Stimulated activated CD8-positive, alpha-beta memory T cell treated with anti-CD3 and anti-CD28 coated beads, Interleukin-12 subunit alpha, Interleukin-12 subunit beta, amount 100 ng/mL, for 4 hours (primary cell): ENCODE data around the gene AQR.
"Not testable (repeated sequence)": the region's sequence is repeated elsewhere in the genome, so short reads cannot be mapped to it uniquely, and the experiment has no call there.

Experiments
- DNase-seq: peaks from one replicate; pipeline ENCODE4 v3.0.0-alpha.2; 2020; ENCODE audit warnings: low read depth

Gene AQR

GRCh38 chr15:34953851-34954250 lies 15.7 kb downstream of the AQR start:
- DNase-seq = no peak

DNA sequence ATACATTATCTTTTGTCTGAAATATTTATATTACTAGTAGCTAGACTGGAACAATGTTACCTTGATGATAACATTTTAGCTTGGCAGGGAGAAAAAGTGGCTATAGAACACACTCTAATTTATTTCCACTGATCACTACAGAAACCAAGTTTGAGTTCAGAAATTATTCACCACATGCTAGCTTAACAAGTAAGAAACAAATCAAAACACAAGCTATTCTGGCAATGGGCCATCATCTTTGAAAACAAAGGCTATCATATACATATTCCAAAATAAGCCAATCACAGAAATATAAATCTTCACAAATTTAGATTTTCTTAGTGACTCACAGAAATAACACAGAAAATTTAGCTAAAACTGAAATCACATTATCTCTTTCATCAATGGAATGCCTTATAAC lies 17.1 kb downstream of the AQR start:
- DNase-seq = no peak

DNA sequence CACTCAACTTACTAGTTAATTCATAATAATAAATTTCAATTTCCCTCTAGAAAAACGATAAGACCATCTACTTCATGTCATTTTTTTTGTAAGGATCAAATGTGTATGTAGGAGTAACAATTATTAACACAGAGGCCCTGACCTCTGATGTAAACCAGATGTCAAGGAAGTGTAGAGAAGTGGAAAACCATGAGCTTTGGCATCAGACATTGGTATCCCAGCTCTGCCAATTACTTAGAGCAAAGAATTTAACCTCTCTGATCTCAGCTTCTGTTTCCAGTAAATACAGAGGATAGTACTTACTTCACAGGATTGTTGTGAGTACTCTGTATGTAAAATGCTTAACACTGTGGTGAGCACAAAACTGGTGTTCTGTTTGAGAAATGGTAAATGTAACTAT lies 17.5 kb downstream of the AQR start:
- no peak for DNase-seq

DNA sequence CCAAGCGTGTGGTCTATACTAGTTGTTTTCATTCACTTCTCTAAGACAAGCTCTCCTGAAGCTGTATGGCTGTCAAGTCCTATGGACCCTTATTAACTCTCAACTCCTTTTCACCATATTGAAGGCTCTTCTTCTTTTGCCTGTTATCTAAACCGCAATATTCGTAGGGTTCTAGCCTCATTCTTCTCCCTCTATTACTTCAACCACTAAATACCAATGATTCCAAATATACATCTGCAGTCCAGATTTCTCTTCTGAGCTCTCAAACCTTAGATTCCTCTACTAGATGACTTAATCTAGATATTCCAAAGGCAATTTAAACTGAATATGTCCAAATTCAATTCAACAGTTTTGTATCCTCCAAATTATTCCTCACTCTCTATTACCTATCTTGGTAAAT lies 24.6 kb downstream of the AQR start:
- no peak for DNase-seq

- no peak for DNase-seq
Observed at GRCh38 chr15:34943711-34944110, 25.8 kb downstream of the AQR start.

DNA sequence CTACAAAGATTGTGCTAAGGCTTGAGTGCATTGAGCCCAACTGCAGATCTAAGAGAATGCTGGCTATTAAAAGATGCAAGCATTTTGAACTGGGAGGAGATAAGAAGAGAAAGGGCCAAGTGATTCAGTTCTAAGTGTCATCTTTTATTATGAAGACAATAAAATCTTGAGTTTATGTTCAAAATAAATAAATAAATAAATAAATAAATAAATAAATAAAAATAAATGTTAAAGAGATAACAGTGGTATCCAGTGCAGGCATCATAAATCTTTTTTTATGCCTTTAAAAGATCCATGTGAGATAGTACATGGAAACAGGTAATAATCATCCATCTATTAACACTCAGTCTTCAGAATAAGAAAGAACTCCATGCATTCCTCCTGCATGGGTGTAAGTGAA lies 26.3 kb downstream of the AQR start:
- DNase-seq = not testable (repeated sequence)

DNA sequence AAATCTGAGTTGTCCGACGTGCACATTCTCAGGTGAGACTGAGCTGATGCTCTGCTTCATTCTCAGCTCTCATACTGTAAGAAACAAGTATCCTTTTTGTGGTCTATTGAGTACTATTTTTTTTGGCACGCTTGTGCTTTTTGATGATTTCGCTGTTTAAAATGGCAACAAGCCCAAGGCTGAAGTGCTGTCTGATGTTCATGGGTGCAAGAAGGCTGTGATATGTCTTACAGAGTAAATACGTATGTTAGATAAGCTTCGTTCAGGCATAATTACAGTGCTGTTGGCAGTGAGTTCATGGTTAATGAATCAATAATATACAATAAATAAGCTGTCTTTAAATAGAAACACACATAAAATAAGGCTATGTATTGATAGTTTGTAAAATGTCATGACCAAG lies 27.2 kb downstream of the AQR start:
- no peak for DNase-seq

DNA sequence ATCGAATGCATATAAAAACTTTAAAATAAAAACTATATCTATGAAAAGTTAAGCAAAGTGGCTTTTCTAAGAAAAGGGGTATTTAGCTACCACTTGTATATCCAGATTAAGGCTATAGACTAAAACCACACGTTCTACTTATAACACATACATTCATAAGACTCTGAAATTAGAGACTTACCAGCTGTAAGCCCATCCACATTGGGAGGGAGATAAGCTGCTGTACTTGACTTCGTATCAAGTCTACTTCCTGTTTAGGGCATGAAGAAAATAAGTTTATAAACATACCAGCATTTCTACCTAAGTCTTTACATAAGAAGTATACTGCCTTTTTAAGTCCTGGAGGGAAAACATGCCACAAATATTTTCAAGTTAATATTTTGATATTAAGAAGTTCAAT lies 27.7 kb downstream of the AQR start:
- DNase-seq = no peak

DNA sequence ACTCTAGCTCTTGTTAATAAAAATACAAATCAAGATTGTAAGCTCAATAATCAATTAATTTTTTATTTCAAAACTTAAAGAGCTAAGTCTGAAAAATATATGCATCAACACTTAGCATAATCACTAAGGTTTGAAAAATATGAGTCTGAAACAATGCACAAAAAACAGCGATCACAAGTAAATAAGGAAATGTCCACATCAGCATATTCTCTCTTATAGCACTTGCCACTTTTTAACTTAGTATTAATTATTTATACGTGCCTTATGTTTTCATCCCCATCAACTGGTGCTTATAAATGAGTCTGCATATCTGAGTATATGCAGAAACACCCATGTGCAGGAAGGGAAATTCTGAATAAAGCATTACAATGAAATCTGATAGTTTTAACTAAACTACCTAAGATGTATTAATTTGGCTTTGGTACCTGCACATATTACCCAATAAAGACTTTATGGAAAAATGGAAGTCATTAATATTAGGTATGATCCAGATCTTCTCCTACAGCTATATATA lies 28.3 kb downstream of the AQR start:
- no peak for DNase-seq

GRCh38 chr15:34933432-34933975 lies 36.0 kb downstream of the AQR start:
- DNase-seq = no peak

DNA sequence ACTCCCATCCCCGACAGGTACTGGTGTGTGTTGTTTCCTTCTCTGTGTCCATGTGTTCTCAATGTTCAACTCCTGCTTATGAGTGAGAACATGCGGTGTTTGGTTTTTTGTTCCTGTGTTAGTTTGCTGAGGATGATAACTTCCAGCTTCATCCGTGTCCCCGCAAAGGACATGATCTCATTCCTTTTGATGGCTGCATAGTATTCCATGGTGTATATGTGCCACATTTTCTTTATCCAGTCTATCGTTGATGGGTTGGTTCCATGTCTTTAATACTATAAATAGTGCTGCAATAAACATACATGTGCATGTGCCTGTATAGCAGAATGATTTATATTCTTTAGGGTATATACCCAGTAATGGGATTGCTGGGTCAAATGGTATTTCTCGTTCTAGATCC lies 41.2 kb downstream of the AQR start:
- not testable (repeated sequence) for DNase-seq

DNA sequence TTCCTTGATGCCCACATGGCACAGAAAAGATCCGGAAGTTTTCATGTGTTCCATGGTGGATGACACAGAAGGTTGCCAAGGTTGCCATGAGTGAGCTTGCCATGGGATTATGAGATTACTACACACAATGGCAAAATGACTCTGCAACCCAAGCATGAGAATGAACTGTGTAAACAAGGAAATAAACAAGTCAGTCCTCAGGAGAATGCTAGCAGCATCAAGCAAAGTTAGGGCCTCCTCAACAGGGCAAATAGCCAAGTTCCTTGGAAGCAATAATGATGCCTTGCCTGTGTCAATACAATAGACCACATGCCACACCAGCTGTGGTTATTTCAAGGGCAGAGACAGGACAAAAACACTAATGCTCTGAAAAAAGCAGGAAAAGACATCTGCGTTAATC lies 41.8 kb downstream of the AQR start:
- DNase-seq = no peak

GRCh38 chr15:34914317-34914716 lies 55.2 kb downstream of the AQR start:
- no peak for DNase-seq

DNA sequence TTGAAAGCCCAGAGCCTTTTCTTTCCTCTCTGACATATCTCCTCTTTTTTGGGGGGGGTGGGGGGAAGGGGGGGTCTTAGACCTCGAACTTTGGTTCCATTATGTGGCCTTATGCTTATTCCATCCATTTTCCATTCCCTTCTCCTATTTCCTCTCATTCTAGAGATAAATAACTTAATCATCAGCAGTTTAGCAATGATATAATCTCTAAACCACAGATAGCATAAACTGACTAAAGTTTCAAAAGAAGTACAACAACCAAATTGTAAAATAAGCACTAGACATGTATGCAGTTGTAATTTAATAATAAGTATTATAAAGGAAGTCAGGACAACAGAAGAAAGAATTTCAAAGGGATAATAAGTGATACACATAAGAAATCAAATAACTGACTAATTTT lies 64.5 kb downstream of the AQR start:
- no peak for DNase-seq

- DNase-seq = no peak
Observed at GRCh38 chr15:34904527-34904926, 65.0 kb downstream of the AQR start.

DNA sequence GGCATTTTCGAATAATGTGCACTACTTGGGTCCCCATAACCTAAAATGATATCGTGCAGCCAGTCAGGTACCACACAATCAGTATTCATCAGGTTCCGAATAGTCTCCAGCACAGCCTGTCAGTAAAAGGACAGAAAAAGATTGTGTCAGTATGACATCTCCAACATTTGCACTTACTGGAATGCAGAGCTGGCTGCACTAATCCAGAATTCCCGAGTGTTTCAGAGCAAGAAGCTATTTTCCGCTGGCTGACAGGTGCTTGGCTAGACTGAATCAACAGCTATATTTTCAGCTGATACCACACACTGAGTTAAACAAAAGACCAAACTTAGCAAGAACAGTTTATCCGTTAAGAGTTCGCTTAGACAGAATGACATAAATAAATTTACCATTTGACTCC lies 68.8 kb downstream of the AQR start:
- no peak for DNase-seq

DNA sequence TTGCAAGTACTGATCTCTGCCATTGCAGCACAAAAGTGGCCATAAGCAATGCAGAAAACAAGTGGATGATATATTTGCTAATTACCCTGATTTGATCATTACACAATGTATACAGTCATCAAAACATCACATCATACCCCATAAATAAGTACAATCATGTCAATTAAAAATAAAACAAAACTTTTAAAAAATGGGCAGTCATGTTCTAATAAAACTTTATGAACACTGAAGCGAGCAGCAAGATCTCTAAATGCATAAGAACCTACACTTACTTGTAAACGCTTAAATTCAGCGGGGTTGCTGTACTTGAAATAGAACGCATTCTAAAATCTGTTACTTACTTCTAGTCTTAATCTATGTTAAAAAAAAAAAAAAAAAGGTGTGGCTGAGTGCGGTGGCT lies 73.4 kb downstream of the AQR start:
- DNase-seq = no peak

DNA sequence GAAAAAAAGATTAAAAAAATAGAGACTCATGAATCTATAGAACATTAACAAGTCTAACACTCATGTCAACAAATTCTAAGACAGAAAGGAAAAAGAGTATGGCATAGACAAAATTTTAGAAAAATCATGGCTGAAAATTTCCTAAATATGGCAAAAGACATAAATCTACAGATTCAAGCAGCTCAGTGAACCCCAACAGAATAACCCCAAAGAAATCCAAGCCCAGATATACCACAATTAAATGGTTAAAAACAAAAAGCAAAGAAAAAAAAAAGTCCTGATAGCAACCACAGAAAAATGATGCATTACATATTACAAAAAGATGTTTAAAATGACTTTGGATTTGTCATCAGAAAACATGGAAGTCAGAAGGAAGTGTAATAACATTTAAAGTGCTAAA lies 75.6 kb downstream of the AQR start:
- DNase-seq = no peak

GRCh38 chr15:34892963-34893591 lies 76.5 kb downstream of the AQR start:
- no peak for DNase-seq

DNA sequence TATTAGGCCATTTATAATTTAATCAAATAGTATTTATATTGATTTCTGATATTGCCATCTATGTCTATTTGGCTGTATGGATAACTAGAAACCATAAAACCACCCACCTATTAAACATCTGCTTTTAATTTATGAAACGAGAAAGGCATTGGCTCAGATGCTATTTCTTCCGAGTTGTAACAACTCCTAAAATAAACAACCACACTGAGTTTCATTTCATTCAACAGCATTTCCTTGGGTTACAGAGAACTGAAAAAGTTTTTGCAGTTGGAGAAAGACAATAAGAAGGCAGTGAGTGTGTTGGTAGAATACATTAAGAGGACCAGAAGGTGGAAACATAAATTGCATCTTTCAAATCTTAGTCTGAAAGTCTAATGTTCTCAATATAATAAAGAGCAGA lies 79.1 kb downstream of the AQR start:
- no peak for DNase-seq

DNA sequence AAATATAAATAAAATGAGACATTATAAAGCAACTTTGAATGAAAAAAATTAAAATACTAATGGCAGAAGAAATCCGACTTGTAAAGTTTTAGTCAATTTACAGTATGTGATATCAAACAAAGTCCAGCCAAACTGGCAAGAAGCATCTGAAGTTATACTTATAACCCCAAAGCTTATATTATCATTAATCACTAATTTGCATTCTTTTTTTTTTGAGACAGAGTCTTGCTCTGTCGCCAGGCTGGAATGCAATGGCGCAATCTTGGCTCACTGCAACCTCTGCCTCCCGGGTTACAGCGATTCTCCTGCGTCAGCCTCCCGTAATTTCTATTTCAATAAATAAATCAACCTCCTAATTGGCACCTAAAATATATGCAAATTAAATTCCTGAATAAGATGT lies 80.1 kb downstream of the AQR start:
- DNase-seq = no peak

DNA sequence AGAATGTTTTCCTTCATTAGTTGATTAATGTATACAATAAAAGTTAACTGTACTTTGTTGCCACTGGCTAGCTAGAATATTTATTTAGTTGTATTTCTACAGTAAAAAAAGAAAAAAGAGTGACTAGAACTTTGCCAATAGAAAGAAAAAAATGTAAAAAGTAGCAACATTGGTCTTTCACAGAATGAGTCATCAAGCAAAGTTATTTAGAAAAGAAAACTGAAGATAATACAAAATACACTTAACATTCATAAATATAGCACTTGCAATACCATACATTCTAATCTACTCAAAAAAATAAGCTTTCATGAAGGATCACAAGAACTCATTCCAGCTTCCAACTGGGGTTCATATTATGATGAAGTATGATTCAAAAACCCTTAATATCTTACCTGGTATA lies 83.4 kb downstream of the AQR start:
- DNase-seq = no peak

GRCh38 chr15:34883633-34884032 lies 85.9 kb downstream of the AQR start:
- no peak for DNase-seq

- DNase-seq = no peak
Observed at GRCh38 chr15:34883042-34883441, 86.5 kb downstream of the AQR start.
